Fibroblast of mammary gland (primary cell): ENCODE measurements around the gene CPXM2.

ENCODE experiments used
- DNase-seq: peaks from one replicate; pipeline ENCODE4 v3.0.0-alpha.2; 2010; ENCODE audit warnings: low read depth
- H3K4me3 ChIP-seq: 2 replicates; pipeline ENCODE4 v1.5.1; 2011; ENCODE audit warnings: low read depth, mild to moderate bottlenecking, low read length, moderate library complexity; ENCODE audit not compliant: control insufficient read depth
- TF ChIP-seq, protein P1 (sequence below): conservative IDR thresholded peaks from 2 replicates; pipeline ENCODE4 v1.5.1; 2011; ENCODE audit warnings: low read depth, low read length, inconsistent platforms; ENCODE audit not compliant: control insufficient read depth, insufficient read depth

Gene CPXM2

DNA sequence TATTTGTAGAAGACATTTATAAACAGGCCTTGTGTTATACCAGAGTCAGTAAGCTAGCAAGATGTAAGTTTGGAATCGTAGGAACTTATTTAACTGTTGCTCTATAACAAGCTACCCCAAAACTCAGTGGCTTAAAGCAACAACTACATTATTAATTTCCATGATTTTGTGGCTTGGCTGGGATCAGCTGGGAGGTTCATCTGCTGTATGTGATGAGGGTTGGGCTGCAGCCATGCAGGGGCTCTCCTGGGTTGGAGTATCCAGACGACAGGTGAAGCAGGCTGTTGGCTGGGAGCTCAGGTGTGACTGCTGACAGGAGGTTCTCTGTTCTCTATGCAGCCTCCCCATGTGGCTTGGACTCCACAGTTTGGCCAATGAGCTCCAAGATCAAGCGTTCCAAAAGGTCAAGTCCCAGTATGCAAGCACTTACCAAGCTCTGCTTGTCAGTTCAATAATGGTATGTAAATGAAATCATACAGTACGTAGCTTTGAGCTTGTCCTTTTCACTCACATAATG, 173.0 kb downstream of the CPXM2 start:
- TF ChIP-seq, protein P1, sequence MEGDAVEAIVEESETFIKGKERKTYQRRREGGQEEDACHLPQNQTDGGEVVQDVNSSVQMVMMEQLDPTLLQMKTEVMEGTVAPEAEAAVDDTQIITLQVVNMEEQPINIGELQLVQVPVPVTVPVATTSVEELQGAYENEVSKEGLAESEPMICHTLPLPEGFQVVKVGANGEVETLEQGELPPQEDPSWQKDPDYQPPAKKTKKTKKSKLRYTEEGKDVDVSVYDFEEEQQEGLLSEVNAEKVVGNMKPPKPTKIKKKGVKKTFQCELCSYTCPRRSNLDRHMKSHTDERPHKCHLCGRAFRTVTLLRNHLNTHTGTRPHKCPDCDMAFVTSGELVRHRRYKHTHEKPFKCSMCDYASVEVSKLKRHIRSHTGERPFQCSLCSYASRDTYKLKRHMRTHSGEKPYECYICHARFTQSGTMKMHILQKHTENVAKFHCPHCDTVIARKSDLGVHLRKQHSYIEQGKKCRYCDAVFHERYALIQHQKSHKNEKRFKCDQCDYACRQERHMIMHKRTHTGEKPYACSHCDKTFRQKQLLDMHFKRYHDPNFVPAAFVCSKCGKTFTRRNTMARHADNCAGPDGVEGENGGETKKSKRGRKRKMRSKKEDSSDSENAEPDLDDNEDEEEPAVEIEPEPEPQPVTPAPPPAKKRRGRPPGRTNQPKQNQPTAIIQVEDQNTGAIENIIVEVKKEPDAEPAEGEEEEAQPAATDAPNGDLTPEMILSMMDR = no peak
- no peak overlapping the region for H3K4me3 ChIP-seq
- DNase-seq = no peak

GRCh38 chr10:123717336-123717735, 174.3 kb downstream of the CPXM2 start:
- no peak for DNase-seq
- no peak overlapping the region for H3K4me3 ChIP-seq
- TF ChIP-seq, protein P1 = no peak

DNA sequence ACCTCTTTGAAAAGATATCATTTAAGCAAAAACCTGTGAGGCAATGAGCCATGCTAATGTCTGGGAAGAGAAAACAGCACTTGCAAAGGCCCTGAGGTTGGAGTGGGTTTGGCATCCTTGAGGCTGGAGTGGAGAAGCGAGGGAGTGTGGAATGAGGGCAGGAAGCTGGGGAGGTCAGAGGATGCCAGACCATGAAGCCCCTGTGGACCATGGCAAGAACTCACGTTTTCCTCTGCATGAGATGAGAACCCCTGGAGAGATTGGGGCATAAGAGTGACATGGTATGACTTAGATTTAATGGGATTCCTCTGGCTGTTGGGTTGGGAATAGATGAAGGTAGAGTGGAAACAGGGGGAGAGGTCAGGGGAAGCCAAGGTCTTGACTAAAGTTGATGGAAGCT, 176.1 kb downstream of the CPXM2 start:
- no peak for DNase-seq
- TF ChIP-seq, protein P1 = no peak
- H3K4me3 ChIP-seq = no peak overlapping the region

- DNase-seq = no peak
- H3K4me3 ChIP-seq = no peak overlapping the region
- TF ChIP-seq, protein P1 = no peak
Observed at GRCh38 chr10:123706236-123706635, 185.4 kb downstream of the CPXM2 start.

- no peak overlapping the region for H3K4me3 ChIP-seq
- TF ChIP-seq, protein P1 = no peak
- no peak for DNase-seq
Observed at GRCh38 chr10:123704812-123705211, 186.8 kb downstream of the CPXM2 start.

- TF ChIP-seq, protein P1 = no peak
- no peak for DNase-seq
Observed at GRCh38 chr10:123704076-123704475, 187.5 kb downstream of the CPXM2 start.

More at GRCh38 chr10:123704076-123704475, 187.5 kb downstream of the CPXM2 start:
- H3K4me3 ChIP-seq = no peak overlapping the region
